Progenitor cell of endocrine pancreas (in vitro differentiated cells): Measurements from ENCODE around the gene LCORL. TPM values are rescaled to one million over a fixed set of nuclear protein-coding genes. Genes with fewer than 3 reads are reported as not detected.

Experiments
- DNase-seq: peaks from one replicate; pipeline ENCODE4 v3.0.0; 2021; ENCODE audit warnings: low spot score; ENCODE audit not compliant: unreplicated experiment
- H3K27ac Mint-ChIP-seq: 2 replicates; pipeline ENCODE4 v1.8.0; 2021; ENCODE audit warnings: mild to moderate bottlenecking, moderate library complexity, mixed read lengths
- H3K27me3 Mint-ChIP-seq: 2 replicates; pipeline ENCODE4 v1.8.0; 2021; ENCODE audit warnings: mixed read lengths
- H3K36me3 Mint-ChIP-seq: 2 replicates; pipeline ENCODE4 v1.8.0; 2022; ENCODE audit warnings: mixed read lengths; ENCODE audit not compliant: insufficient read depth
- H3K4me1 Mint-ChIP-seq: 2 replicates; pipeline ENCODE4 v1.8.0; 2021; ENCODE audit warnings: low read depth, mixed read lengths
- H3K4me3 Mint-ChIP-seq: 2 replicates; pipeline ENCODE4 v1.8.0; 2021; ENCODE audit warnings: low read depth, mild to moderate bottlenecking, moderate library complexity, mixed read lengths
- H3K9me3 Mint-ChIP-seq: 2 replicates; pipeline ENCODE4 v1.8.0; 2021; ENCODE audit warnings: low read depth, mixed read lengths
- CTCF ChIP-seq: fragments of 200-600 bp; sonication (generic); IDR thresholded peaks from one replicate; pipeline ENCODE4 v1.5.0; 2021; ENCODE audit warnings: antibody characterized with exemption, mild to moderate bottlenecking; ENCODE audit not compliant: unreplicated experiment
- total RNA-seq: library from RNA; stranded (reverse); gene quantifications from 2 replicates; pipeline ENCODE4 v1.2.1, GENCODE V29; 2021

The LCORL gene
- total RNA-seq, 1 donor from 2014 or later = 22.3 TPM

GRCh38 chr4:17877661-17878060 lies 143.9 kb downstream of the LCORL start:
- DNase-seq = no peak
- no peak overlapping the region for H3K4me3 Mint-ChIP-seq
- no peak for TF ChIP-seq CTCF
- peaks cover 7% of the 10 kb centered on the region for H3K9me3 Mint-ChIP-seq
- no peak overlapping the region for H3K27ac Mint-ChIP-seq
- H3K4me1 Mint-ChIP-seq = no peaks in the 10 kb centered on the region
- peaks cover 12% of the 10 kb centered on the region for H3K36me3 Mint-ChIP-seq
- no peaks in the 10 kb centered on the region for H3K27me3 Mint-ChIP-seq

DNA sequence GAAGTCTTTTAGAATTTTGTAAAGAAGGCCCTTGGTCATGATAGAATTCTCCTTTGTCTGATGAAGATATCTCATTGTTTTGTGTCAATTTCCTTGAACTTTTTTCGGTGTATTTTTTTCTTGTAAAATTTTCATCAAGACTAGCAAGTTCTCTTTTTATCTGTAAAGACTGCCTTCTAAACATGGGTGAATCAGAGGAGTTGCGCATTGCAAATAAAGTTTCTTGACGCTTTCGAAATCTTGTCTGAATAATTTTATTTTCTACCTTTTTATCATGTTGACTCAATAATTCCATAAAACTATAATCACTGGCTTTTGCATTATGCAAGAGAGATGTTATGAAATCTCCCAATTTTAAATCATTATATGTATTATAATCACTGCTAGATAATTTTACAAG lies 144.6 kb downstream of the LCORL start:
- Mint-ChIP-seq H3K27ac (no peak overlapping the region), H3K27me3 (no peaks in the 10 kb centered on the region), H3K9me3 (peaks cover 7% of the 10 kb centered on the region), H3K4me1 (no peaks in the 10 kb centered on the region), H3K4me3 (no peak overlapping the region), H3K36me3 (peaks cover 12% of the 10 kb centered on the region)
- no peak for DNase-seq
- TF ChIP-seq CTCF = no peak

GRCh38 chr4:17875402-17876070 lies 146.0 kb downstream of the LCORL start:
- H3K36me3 Mint-ChIP-seq = peaks cover 12% of the 10 kb centered on the region
- no peak overlapping the region for H3K27ac Mint-ChIP-seq
- no peak for DNase-seq
- H3K27me3 Mint-ChIP-seq = no peaks in the 10 kb centered on the region
- peaks cover 7% of the 10 kb centered on the region for H3K9me3 Mint-ChIP-seq
- no peak for TF ChIP-seq CTCF
- no peaks in the 10 kb centered on the region for H3K4me1 Mint-ChIP-seq
- no peak overlapping the region for H3K4me3 Mint-ChIP-seq

GRCh38 chr4:17869327-17869726 lies 152.2 kb downstream of the LCORL start:
- H3K27me3 Mint-ChIP-seq = no peaks in the 10 kb centered on the region
- H3K36me3 Mint-ChIP-seq = peaks cover 7% of the 10 kb centered on the region
- H3K4me3 Mint-ChIP-seq = no peak overlapping the region
- TF ChIP-seq CTCF = no peak
- H3K9me3 Mint-ChIP-seq = no peaks in the 10 kb centered on the region
- no peak for DNase-seq
- peaks cover 16% of the 10 kb centered on the region for H3K4me1 Mint-ChIP-seq
- H3K27ac Mint-ChIP-seq = no peak overlapping the region

- Mint-ChIP-seq H3K9me3 (peaks cover 4% of the 10 kb centered on the region), H3K27ac (no peak overlapping the region), H3K36me3 (peaks cover 16% of the 10 kb centered on the region), H3K4me1 (peaks cover 16% of the 10 kb centered on the region), H3K4me3 (no peak overlapping the region), H3K27me3 (no peaks in the 10 kb centered on the region)
- TF ChIP-seq CTCF = no peak
- no peak for DNase-seq
Observed at GRCh38 chr4:17867276-17867675, 154.3 kb downstream of the LCORL start.
